HCT116 (cell line): ENCODE measurements around the gene PDE6B. TPM values are rescaled to one million over a fixed set of nuclear protein-coding genes. Genes with fewer than 3 reads are reported as not detected.

Source experiments
- ATAC-seq: fragments of 200-7000 bp; cut with Tn5 transposase; 2 replicates; pipeline ENCODE4 v1.9.1; 2020; ENCODE audit warnings: mild to moderate bottlenecking, moderate library complexity
- BruUV-seq: library from RNA; stranded (reverse); fragments of 400-500 nt; replicated peaks from 2 replicates; lab custom pipeline; 2021; lab: Mats Ljungman, UMichigan
- CTCF ChIA-PET: fragments of 300-600 bp; sonication (Branson Sonifier 250); formaldehyde crosslinking; loops from one replicate; lab custom pipeline; 2021; ENCODE audit warnings: antibody characterized with exemption; lab: Charles Lee
- POLR2A ChIA-PET: fragments of 300-600, 350-600 bp; sonication (Branson Sonifier 250); formaldehyde crosslinking; loops from one replicate; lab custom pipeline; 2021; ENCODE audit warnings: antibody characterized with exemption; lab: Charles Lee
- RAD21 ChIA-PET, 2 experiments: fragments of 300-600 bp; sonication (Branson Sonifier 250); formaldehyde crosslinking; loops; one replicate each; lab custom pipeline; 2023; ENCODE audit warnings: low total read pairs in 2 of 2; ENCODE audit not compliant: uncharacterized antibody in 2 of 2, unreplicated experiment in 2 of 2, low non-redundant PET in 1 of 2; lab: Charles Lee
- DNase-seq: peaks from one replicate; pipeline ENCODE4 v3.0.0-alpha.2; 2010; ENCODE audit warnings: low read depth, low spot score
- H2AFZ ChIP-seq: fragments of 200-600 bp; shearing (Covaris generic), sonication (generic); 2 replicates; pipeline ENCODE4 v1.6.1; 2017; ENCODE audit warnings: low read depth, mixed run types, mixed read lengths, antibody characterized with exemption, low read length; ENCODE audit not compliant: poor library complexity, severe bottlenecking
- H3K27ac ChIP-seq: 2 replicates; pipeline ENCODE4 v1.5.1; 2012; ENCODE audit warnings: low read depth, low read length
- H3K27me3 ChIP-seq: fragments of 200-600 bp; sonication (generic); 2 replicates; pipeline ENCODE4 v1.6.1; 2016; ENCODE audit warnings: mixed run types, low read length, mixed read lengths; ENCODE audit not compliant: insufficient read depth
- H3K36me3 ChIP-seq, 2 experiments: fragments of 200-500 bp in 1 of 2; fragments of 200-600 bp in 1 of 2; sonication (Bioruptor generic) in 1 of 2; sonication (generic) in 1 of 2; 2 replicates each; pipeline versions ENCODE4 v1.5.1 to v1.6.1; 2014 to 2016; ENCODE audit warnings: low read length in 2 of 2, inconsistent platforms in 1 of 2, mixed read lengths in 1 of 2, mixed run types in 1 of 2; ENCODE audit not compliant: insufficient read depth in 2 of 2, control insufficient read depth in 1 of 2
- H3K4me1 ChIP-seq, 2 experiments: fragments of 200-600 bp in 1 of 2; sonication (generic) in 1 of 2; 2 replicates each; pipeline versions ENCODE4 v1.5.1 to v1.6.1; 2012 to 2017; ENCODE audit warnings: low read length in 2 of 2, inconsistent platforms in 1 of 2, mild to moderate bottlenecking in 1 of 2, mixed read lengths in 1 of 2, mixed run types in 1 of 2, moderate library complexity in 1 of 2; ENCODE audit not compliant: insufficient read depth in 2 of 2, control insufficient read depth in 1 of 2
- H3K4me2 ChIP-seq: fragments of 200-600 bp; sonication (generic); 2 replicates; pipeline ENCODE4 v1.6.1; 2017; ENCODE audit warnings: mixed run types, low read length, mixed read lengths
- H3K4me3 ChIP-seq, 2 experiments: fragments of 200-600 bp in 1 of 2; sonication (generic) in 1 of 2; replicated peaks in 1 of 2; 2 replicates each; pipeline ENCODE4 v1.5.1; 2011 to 2016; ENCODE audit warnings: low read length in 2 of 2, control low read depth in 1 of 2, low read depth in 1 of 2, mild to moderate bottlenecking in 1 of 2, mixed read lengths in 1 of 2, mixed run types in 1 of 2
- H3K79me2 ChIP-seq: fragments of 200-600 bp; sonication (generic); 2 replicates; pipeline ENCODE4 v1.6.1; 2017; ENCODE audit warnings: mild to moderate bottlenecking, mixed run types, low read length, moderate library complexity, mixed read lengths; ENCODE audit not compliant: insufficient read depth
- H3K9ac ChIP-seq: fragments of 200-600 bp; sonication (generic); 2 replicates; pipeline ENCODE4 v1.6.1; 2016; ENCODE audit warnings: low read length, mixed read lengths
- H3K9me2 ChIP-seq: fragments of 200-600 bp; sonication (generic), shearing (Covaris generic); 2 replicates; pipeline ENCODE4 v1.6.1; 2017; ENCODE audit warnings: mixed run types, mild to moderate bottlenecking, moderate library complexity; ENCODE audit not compliant: insufficient read depth
- H3K9me3 ChIP-seq, 2 experiments: fragments of 200-500 bp in 1 of 2; fragments of 200-600 bp in 1 of 2; sonication (Bioruptor generic) in 1 of 2; sonication (generic) in 1 of 2; 2 replicates each; pipeline ENCODE4 v1.6.1; 2014 to 2017; ENCODE audit warnings: low read length in 2 of 2, mixed read lengths in 2 of 2, inconsistent platforms in 1 of 2, low read depth in 1 of 2, mild to moderate bottlenecking in 1 of 2, mixed run types in 1 of 2, moderate library complexity in 1 of 2; ENCODE audit not compliant: control insufficient read depth in 1 of 2, insufficient read depth in 1 of 2
- H4K20me1 ChIP-seq: fragments of 200-600 bp; sonication (generic), shearing (Covaris generic); 2 replicates; pipeline ENCODE4 v1.6.1; 2017; ENCODE audit warnings: mixed run types, mild to moderate bottlenecking, moderate library complexity; ENCODE audit not compliant: insufficient read depth
- CBX3 ChIP-seq: IDR thresholded peaks from 2 replicates; pipeline ENCODE4 v1.6.1; 2012; ENCODE audit warnings: low read depth
- CEBPB ChIP-seq: IDR thresholded peaks from 2 replicates; pipeline ENCODE4 v1.6.1; 2012; ENCODE audit warnings: low read depth
- ELF1 ChIP-seq: IDR thresholded peaks from 2 replicates; pipeline ENCODE4 v1.6.1; 2012; ENCODE audit warnings: low read depth, borderline replicate concordance
- EZH2 ChIP-seq: fragments of 200-600 bp; sonication (generic); IDR thresholded peaks from 2 replicates; pipeline ENCODE4 v1.6.1; 2017; ENCODE audit warnings: antibody characterized with exemption, mixed run types
- EZH2phosphoT487 ChIP-seq: fragments of 200-600 bp; IDR thresholded peaks from 2 replicates; pipeline ENCODE4 v1.6.1; 2018; ENCODE audit warnings: antibody characterized with exemption, borderline replicate concordance
- FOSL1 ChIP-seq: IDR thresholded peaks from 2 replicates; pipeline ENCODE4 v1.6.1; 2012; ENCODE audit warnings: low read depth
- JUND ChIP-seq: IDR thresholded peaks from 2 replicates; pipeline ENCODE4 v1.6.1; 2012
- MAX ChIP-seq: IDR thresholded peaks from 2 replicates; pipeline ENCODE4 v1.6.1; 2012
- POLR2A ChIP-seq: IDR thresholded peaks from 2 replicates; pipeline ENCODE4 v1.7.0; 2011; ENCODE audit warnings: borderline replicate concordance; ENCODE audit not compliant: insufficient read depth, insufficient read length; ENCODE audit errors: extremely low read depth
- POLR2AphosphoS5 ChIP-seq: IDR thresholded peaks from 2 replicates; pipeline ENCODE4 v1.6.1; 2011; ENCODE audit warnings: mild to moderate bottlenecking, low read depth, low read length, moderate library complexity
- RAD21 ChIP-seq: IDR thresholded peaks from 2 replicates; pipeline ENCODE4 v1.6.1; 2012; ENCODE audit warnings: low read depth, mild to moderate bottlenecking
- REST ChIP-seq: IDR thresholded peaks from 2 replicates; pipeline ENCODE4 v1.6.1; 2012; ENCODE audit warnings: low read depth
- SP1 ChIP-seq: IDR thresholded peaks from 2 replicates; pipeline ENCODE4 v1.6.1; 2012; ENCODE audit warnings: low read depth
- SRF ChIP-seq: IDR thresholded peaks from 2 replicates; pipeline ENCODE4 v1.6.1; 2012; ENCODE audit warnings: low read depth
- TCF7L2 ChIP-seq: IDR thresholded peaks from 2 replicates; pipeline ENCODE4 v1.7.0; 2011; ENCODE audit warnings: borderline replicate concordance, inconsistent platforms; ENCODE audit not compliant: insufficient read depth, insufficient read length; ENCODE audit errors: extremely low read depth
- YY1 ChIP-seq: IDR thresholded peaks from 2 replicates; pipeline ENCODE4 v1.6.1; 2011; ENCODE audit warnings: low read length, low read depth, moderate library complexity, mild to moderate bottlenecking; ENCODE audit not compliant: insufficient replicate concordance; ENCODE audit errors: extremely low read depth
- ZFX ChIP-seq: fragments of 450-650 bp; IDR thresholded peaks from 2 replicates; pipeline ENCODE4 v1.6.1; 2017
- ZNF274 ChIP-seq: fragments of 200-500 bp; sonication (Bioruptor generic); IDR thresholded peaks from 2 replicates; pipeline ENCODE4 v1.6.1; 2014; ENCODE audit warnings: mild to moderate bottlenecking, low read depth, low read length, inconsistent platforms
- intact Hi-C: fragments of 100-400 bp; cut with micrococcal nuclease; formaldehyde crosslinking; loops from 2 replicates; pipeline ENCODE4 v1.10.0; 2022
- total RNA-seq: library from RNA; stranded (reverse); gene quantifications from one replicate; pipeline ENCODE4 v1.2.1, GENCODE V29; 2021; ENCODE audit not compliant: unreplicated experiment
- TF ChIP-seq, protein P1 (sequence below): IDR thresholded peaks from 2 replicates; pipeline ENCODE4 v1.6.1; 2011; ENCODE audit warnings: mild to moderate bottlenecking, low read length, moderate library complexity; ENCODE audit not compliant: insufficient replicate concordance; ENCODE audit errors: extremely low read depth
- TF ChIP-seq, protein P2 (sequence below), 3 experiments: fragments of 200-600 bp in 1 of 3; sonication (generic) in 1 of 3; IDR thresholded peaks in 2 of 3; conservative IDR thresholded peaks in 1 of 3; 2 replicates each; pipeline ENCODE4 v1.5.1; 2012 to 2017; ENCODE audit warnings: low read depth in 2 of 3, low read length in 2 of 3, antibody characterized with exemption in 1 of 3, borderline replicate concordance in 1 of 3, control low read depth in 1 of 3, mild to moderate bottlenecking in 1 of 3, mixed read lengths in 1 of 3, mixed run types in 1 of 3, moderate library complexity in 1 of 3; ENCODE audit not compliant: insufficient read depth in 1 of 3

Gene PDE6B
- total RNA-seq, 1 experiment from 2014 or later = not detected

GRCh38 chr4:663046-663437 is 37.7 kb downstream of the PDE6B start:
- no peak overlapping the region for H3K9ac ChIP-seq
- no peaks in the 10 kb centered on the region for H3K4me1 ChIP-seq
- BruUV-seq = no TSS peak
- no peak overlapping the region for H3K4me2 ChIP-seq
- H3K9me2 ChIP-seq = no peaks in the 10 kb centered on the region
- no peaks in the 10 kb centered on the region for H3K9me3 ChIP-seq
- H4K20me1 ChIP-seq = no peaks in the 10 kb centered on the region
- POLR2A ChIA-PET = no interaction called here
- DNase-seq (no peak), ATAC-seq (no peak)
- H3K4me3 ChIP-seq = no peak overlapping the region
- H3K79me2 ChIP-seq = no peaks in the 10 kb centered on the region
- CTCF ChIA-PET = no interaction called here
- no peaks in the 10 kb centered on the region for H3K36me3 ChIP-seq
- intact Hi-C loops = no loop called here
- RAD21 ChIA-PET = no interaction called here
- H3K27me3 ChIP-seq = no peaks in the 10 kb centered on the region
- TF ChIP-seq JUND (no peak), YY1 (no peak), EZH2phosphoT487 (no peak), SRF (no peak), TCF7L2 (no peak), EZH2 (no peak), POLR2A (no peak), FOSL1 (no peak), MAX (no peak), ZNF274 (no peak), RAD21 (no peak), ZFX (no peak), CEBPB (no peak), ELF1 (no peak), REST (no peak), SP1 (no peak), CBX3 (no peak), POLR2AphosphoS5 (no peak)
- TF ChIP-seq, protein P1, sequence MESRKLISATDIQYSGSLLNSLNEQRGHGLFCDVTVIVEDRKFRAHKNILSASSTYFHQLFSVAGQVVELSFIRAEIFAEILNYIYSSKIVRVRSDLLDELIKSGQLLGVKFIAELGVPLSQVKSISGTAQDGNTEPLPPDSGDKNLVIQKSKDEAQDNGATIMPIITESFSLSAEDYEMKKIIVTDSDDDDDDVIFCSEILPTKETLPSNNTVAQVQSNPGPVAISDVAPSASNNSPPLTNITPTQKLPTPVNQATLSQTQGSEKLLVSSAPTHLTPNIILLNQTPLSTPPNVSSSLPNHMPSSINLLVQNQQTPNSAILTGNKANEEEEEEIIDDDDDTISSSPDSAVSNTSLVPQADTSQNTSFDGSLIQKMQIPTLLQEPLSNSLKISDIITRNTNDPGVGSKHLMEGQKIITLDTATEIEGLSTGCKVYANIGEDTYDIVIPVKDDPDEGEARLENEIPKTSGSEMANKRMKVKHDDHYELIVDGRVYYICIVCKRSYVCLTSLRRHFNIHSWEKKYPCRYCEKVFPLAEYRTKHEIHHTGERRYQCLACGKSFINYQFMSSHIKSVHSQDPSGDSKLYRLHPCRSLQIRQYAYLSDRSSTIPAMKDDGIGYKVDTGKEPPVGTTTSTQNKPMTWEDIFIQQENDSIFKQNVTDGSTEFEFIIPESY = no peak
- TF ChIP-seq, protein P2, sequence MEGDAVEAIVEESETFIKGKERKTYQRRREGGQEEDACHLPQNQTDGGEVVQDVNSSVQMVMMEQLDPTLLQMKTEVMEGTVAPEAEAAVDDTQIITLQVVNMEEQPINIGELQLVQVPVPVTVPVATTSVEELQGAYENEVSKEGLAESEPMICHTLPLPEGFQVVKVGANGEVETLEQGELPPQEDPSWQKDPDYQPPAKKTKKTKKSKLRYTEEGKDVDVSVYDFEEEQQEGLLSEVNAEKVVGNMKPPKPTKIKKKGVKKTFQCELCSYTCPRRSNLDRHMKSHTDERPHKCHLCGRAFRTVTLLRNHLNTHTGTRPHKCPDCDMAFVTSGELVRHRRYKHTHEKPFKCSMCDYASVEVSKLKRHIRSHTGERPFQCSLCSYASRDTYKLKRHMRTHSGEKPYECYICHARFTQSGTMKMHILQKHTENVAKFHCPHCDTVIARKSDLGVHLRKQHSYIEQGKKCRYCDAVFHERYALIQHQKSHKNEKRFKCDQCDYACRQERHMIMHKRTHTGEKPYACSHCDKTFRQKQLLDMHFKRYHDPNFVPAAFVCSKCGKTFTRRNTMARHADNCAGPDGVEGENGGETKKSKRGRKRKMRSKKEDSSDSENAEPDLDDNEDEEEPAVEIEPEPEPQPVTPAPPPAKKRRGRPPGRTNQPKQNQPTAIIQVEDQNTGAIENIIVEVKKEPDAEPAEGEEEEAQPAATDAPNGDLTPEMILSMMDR (IDR thresholded peaks at IDR 0.05 in 2 of 3, conservative IDR thresholded peaks at IDR 0.05 in 1 of 3; ENCODE audit: borderline replicate concordance in 1 of 3, insufficient read depth in 1 of 3, low read depth in 2 of 3, low read length in 2 of 3) = no peak
- TF ChIP-seq, all 23 proteins: peak for 0
- H3K27ac ChIP-seq = no peak overlapping the region
- H2AFZ ChIP-seq = no peak overlapping the region
